HL-60 (cell line): Measurements from ENCODE around the gene VARS2.

Source experiments
- CTCF ChIP-seq: IDR thresholded peaks from one replicate; pipeline ENCODE4 v1.5.1; 2011; ENCODE audit warnings: low read length, control low read depth, inconsistent platforms; ENCODE audit not compliant: insufficient read depth
- GABPA ChIP-seq: IDR thresholded peaks from 2 replicates; pipeline ENCODE4 v1.6.1; 2012; ENCODE audit warnings: low read depth
- POLR2AphosphoS5 ChIP-seq: IDR thresholded peaks from 2 replicates; pipeline ENCODE4 v1.6.1; 2012; ENCODE audit warnings: low read depth
- REST ChIP-seq: IDR thresholded peaks from 2 replicates; pipeline ENCODE4 v1.6.1; 2012; ENCODE audit warnings: low read depth; ENCODE audit not compliant: insufficient replicate concordance

GRCh38 chr6:30879684-30880427, 34.2 kb upstream of the VARS2 start:
- TF ChIP-seq CTCF (no peak), POLR2AphosphoS5 (no peak), GABPA (no peak), REST (no peak)
